Loucy (cell line): Measurements from ENCODE around the gene MIER2.
"Not testable (repeated sequence)": the region's sequence is repeated elsewhere in the genome, so short reads cannot be mapped to it uniquely, and the experiment has no call there.

Source experiments
- H2AFZ ChIP-seq: fragments of 200-600 bp; sonication (generic); 2 replicates; pipeline ENCODE4 v1.6.0; 2016; ENCODE audit warnings: antibody characterized with exemption, mild to moderate bottlenecking, low read length, moderate library complexity
- H3F3A ChIP-seq: fragments of 200-600 bp; 2 replicates; pipeline ENCODE4 v1.6.0; 2016; ENCODE audit warnings: antibody characterized with exemption, low read depth, mild to moderate bottlenecking
- H3K27me3 ChIP-seq: fragments of 200-600 bp; sonication (generic); 2 replicates; pipeline ENCODE4 v1.6.1; 2014; ENCODE audit warnings: low read length, mild to moderate bottlenecking; ENCODE audit not compliant: insufficient read depth, poor library complexity, severe bottlenecking
- H3K36me3 ChIP-seq: fragments of 200-600 bp; sonication (generic); 2 replicates; pipeline ENCODE4 v1.6.1; 2016; ENCODE audit warnings: low read length; ENCODE audit not compliant: insufficient read depth
- H3K4me1 ChIP-seq: fragments of 200-600 bp; sonication (generic); 2 replicates; pipeline ENCODE4 v1.5.1; 2014; ENCODE audit warnings: low read length, mild to moderate bottlenecking; ENCODE audit not compliant: insufficient read depth, poor library complexity, severe bottlenecking
- H3K4me2 ChIP-seq: fragments of 200-600 bp; sonication (generic); 2 replicates; pipeline ENCODE4 v1.6.0; 2014; ENCODE audit warnings: antibody characterized with exemption, low read length, low read depth, mild to moderate bottlenecking; ENCODE audit not compliant: poor library complexity, severe bottlenecking
- H3K4me3 ChIP-seq: fragments of 200-600 bp; sonication (generic); 2 replicates; pipeline ENCODE4 v1.5.1; 2014; ENCODE audit warnings: low read length, mild to moderate bottlenecking, mixed read lengths; ENCODE audit not compliant: poor library complexity, severe bottlenecking
- H3K79me2 ChIP-seq: fragments of 200-600 bp; sonication (generic); 2 replicates; pipeline ENCODE4 v1.6.1; 2014; ENCODE audit warnings: low read length; ENCODE audit not compliant: insufficient read depth
- H3K9ac ChIP-seq: fragments of 200-600 bp; sonication (generic); 2 replicates; pipeline ENCODE4 v1.6.0; 2014; ENCODE audit warnings: mild to moderate bottlenecking, low read depth, low read length, moderate library complexity; ENCODE audit not compliant: poor library complexity, severe bottlenecking
- H3K9me2 ChIP-seq: fragments of 200-600 bp; sonication (generic); replicated peaks from 2 replicates; pipeline ENCODE4 v1.6.1; 2016; ENCODE audit warnings: low read depth, low read length, mixed read lengths
- H3K9me3 ChIP-seq: fragments of 200-600 bp; sonication (generic); 2 replicates; pipeline ENCODE4 v1.6.1; 2014; ENCODE audit warnings: mild to moderate bottlenecking, antibody characterized with exemption, low read length, low read depth; ENCODE audit not compliant: insufficient read depth
- H4K20me1 ChIP-seq: fragments of 200-600 bp; sonication (generic); 2 replicates; pipeline ENCODE4 v1.6.0; 2014; ENCODE audit warnings: antibody characterized with exemption, low read length, mild to moderate bottlenecking; ENCODE audit not compliant: insufficient read depth, poor library complexity, severe bottlenecking
- EZH2phosphoT487 ChIP-seq: fragments of 200-600 bp; IDR thresholded peaks from 2 replicates; pipeline ENCODE4 v1.6.1; 2018; ENCODE audit warnings: antibody characterized with exemption, mild to moderate bottlenecking, moderate library complexity, borderline replicate concordance
- TF ChIP-seq, protein P1 (sequence below): fragments of 200-600 bp; sonication (generic); conservative IDR thresholded peaks from 2 replicates; pipeline ENCODE4 v1.5.1; 2014; ENCODE audit warnings: mild to moderate bottlenecking, antibody characterized with exemption, low read length

The MIER2 gene

DNA sequence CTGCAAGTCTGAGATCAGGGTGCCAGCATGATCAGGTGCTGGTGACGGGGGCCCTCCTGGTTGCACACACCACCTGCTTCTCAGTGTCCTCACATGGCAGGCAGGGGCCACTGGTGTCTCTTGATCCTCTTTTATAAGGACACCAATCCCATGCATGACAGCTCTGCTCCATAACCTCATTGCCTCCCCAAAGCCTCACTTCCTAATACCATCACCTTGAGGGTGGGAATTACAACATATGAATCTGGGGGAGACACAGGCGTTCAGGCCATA lies 15.0 kb upstream of the MIER2 start:
- Histone ChIP-seq H3K36me3 (no peaks in the 10 kb centered on the region), H3F3A (no peaks in the 10 kb centered on the region), H3K4me1 (no peaks in the 10 kb centered on the region), H3K79me2 (no peaks in the 10 kb centered on the region), H4K20me1 (no peaks in the 10 kb centered on the region), H3K4me2 (no peak overlapping the region), H3K9ac (no peak overlapping the region), H2AFZ (no peak overlapping the region), H3K4me3 (no peak overlapping the region), H3K9me2 (no peaks in the 10 kb centered on the region), H3K27me3 (no peaks in the 10 kb centered on the region), H3K9me3 (peaks cover 13% of the 10 kb centered on the region; the same call in 1 of the 2 replicates)
- TF ChIP-seq EZH2phosphoT487: no peak

DNA sequence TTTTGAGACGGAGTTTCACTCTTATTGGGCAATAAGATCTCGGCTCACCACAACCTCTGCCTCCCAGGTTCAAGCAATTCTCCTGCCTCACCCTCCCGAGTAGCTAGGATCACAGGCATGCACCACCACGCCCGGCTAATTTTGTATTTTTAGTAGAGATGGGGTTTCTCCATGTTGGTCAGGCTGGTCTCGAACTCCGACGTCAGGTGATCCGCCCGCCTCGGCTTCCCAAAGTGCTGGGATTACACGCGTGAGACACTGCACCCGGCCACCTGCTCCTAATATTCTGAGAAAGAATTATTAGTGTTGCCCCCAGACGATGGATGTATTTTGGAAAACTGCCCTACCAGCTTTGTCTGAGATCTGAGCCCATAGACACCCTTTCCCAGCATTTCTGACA lies 10.9 kb upstream of the MIER2 start:
- not testable (repeated sequence) for H3K9me2 ChIP-seq, H3K9me3 ChIP-seq, H3K4me3 ChIP-seq, H4K20me1 ChIP-seq, H3K36me3 ChIP-seq, H3K27me3 ChIP-seq, H3K9ac ChIP-seq, H3F3A ChIP-seq, H3K79me2 ChIP-seq, H2AFZ ChIP-seq, H3K4me1 ChIP-seq, H3K4me2 ChIP-seq

DNA sequence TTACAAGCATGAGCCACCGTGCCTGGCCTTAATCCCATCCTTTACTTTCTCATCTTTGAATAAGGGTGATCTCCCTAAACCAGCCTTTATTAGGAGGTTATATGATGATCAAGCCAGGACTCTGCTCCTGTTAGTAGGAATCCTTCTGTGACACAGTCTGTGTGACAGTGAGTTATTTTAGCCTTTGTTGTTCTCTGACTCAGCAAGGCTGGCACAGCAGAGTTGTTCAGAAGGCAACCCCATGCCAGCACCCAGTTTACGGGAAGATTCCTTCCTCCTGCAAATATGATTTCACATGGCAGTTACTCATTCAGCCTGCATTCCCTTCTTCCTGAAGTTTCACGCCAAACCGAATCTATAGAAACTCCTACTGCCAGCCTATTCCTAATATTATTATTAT lies 10.5 kb upstream of the MIER2 start:
- no peaks in the 10 kb centered on the region for H3K4me1 ChIP-seq
- H3K27me3 ChIP-seq: no peaks in the 10 kb centered on the region
- H4K20me1 ChIP-seq: no peaks in the 10 kb centered on the region
- H3F3A ChIP-seq: no peaks in the 10 kb centered on the region
- no peak overlapping the region for H3K4me3 ChIP-seq
- H3K36me3 ChIP-seq: no peaks in the 10 kb centered on the region
- no peak overlapping the region for H3K4me2 ChIP-seq
- peaks cover 9% of the 10 kb centered on the region; the same call in 1 of the 2 replicates for H3K9me3 ChIP-seq
- H3K9me2 ChIP-seq: no peaks in the 10 kb centered on the region
- TF ChIP-seq, protein P1, sequence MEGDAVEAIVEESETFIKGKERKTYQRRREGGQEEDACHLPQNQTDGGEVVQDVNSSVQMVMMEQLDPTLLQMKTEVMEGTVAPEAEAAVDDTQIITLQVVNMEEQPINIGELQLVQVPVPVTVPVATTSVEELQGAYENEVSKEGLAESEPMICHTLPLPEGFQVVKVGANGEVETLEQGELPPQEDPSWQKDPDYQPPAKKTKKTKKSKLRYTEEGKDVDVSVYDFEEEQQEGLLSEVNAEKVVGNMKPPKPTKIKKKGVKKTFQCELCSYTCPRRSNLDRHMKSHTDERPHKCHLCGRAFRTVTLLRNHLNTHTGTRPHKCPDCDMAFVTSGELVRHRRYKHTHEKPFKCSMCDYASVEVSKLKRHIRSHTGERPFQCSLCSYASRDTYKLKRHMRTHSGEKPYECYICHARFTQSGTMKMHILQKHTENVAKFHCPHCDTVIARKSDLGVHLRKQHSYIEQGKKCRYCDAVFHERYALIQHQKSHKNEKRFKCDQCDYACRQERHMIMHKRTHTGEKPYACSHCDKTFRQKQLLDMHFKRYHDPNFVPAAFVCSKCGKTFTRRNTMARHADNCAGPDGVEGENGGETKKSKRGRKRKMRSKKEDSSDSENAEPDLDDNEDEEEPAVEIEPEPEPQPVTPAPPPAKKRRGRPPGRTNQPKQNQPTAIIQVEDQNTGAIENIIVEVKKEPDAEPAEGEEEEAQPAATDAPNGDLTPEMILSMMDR: no peak
- H3K9ac ChIP-seq: no peak overlapping the region
- H3K79me2 ChIP-seq: no peaks in the 10 kb centered on the region
- H2AFZ ChIP-seq: no peak overlapping the region

DNA sequence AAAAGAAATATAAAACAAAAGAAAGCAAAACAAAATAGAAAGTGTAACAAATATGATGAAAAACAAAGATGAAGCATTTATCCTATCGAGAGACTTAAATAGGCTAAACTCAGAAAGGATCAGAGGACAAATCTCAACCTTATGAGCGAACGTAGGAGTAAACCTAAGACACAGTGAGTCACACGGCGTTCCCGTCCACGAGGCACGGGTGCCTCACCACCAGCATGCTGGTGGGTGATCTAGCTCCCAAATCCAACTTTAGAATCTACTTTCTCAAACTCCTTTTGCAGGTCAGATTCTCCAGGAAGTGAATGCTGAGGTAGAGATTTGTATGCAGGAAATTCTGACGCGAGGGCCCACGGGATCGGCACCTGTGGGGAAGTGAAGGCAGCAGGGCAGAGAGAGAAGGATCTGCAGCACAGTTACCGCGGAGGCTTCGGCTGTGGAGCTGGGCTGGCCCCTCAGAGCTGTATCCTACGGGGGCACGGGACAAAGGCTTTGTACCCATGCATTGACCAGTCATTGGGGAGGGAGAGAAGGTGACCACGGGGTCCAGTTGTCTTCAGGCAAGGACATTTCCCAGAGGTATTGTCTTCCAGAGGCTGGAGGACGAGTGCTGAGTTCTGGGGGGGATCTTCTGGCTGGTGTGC lies 7.5 kb upstream of the MIER2 start:
- Histone ChIP-seq H4K20me1 (no peaks in the 10 kb centered on the region), H2AFZ (no peak overlapping the region), H3K36me3 (no peaks in the 10 kb centered on the region), H3K79me2 (no peaks in the 10 kb centered on the region), H3K9ac (no peak overlapping the region), H3K4me1 (no peaks in the 10 kb centered on the region), H3K4me3 (no peak overlapping the region), H3K9me2 (no peaks in the 10 kb centered on the region), H3K4me2 (no peak overlapping the region), H3K27me3 (no peaks in the 10 kb centered on the region), H3K9me3 (peaks cover 4% of the 10 kb centered on the region; the same call in 1 of the 2 replicates), H3F3A (no peaks in the 10 kb centered on the region)
- TF ChIP-seq EZH2phosphoT487: no peak
- TF ChIP-seq, protein P1: no peak
